ENCODE results near the gene SYNCRIP.

DNA sequence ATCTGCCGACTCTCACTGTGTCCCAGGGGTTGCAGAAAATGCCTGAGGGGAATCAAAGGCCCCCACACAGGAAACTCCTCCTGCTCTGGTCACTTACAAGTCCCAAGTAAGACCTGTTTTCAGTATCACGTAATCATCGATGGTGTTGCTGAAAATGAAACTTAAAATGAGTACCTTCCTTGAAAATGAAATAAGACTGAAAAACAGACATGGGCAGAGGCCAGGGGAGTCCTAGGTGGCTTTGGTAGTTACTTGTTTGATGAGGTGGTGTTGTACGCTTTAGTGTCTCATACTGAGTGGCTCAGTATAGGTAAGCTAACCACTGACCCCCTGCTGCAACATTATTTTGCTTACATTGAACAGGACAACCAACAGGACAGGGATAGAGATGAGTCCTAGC lies 43.0 kb upstream of the SYNCRIP start:
- TF ChIP-seq, protein P1, sequence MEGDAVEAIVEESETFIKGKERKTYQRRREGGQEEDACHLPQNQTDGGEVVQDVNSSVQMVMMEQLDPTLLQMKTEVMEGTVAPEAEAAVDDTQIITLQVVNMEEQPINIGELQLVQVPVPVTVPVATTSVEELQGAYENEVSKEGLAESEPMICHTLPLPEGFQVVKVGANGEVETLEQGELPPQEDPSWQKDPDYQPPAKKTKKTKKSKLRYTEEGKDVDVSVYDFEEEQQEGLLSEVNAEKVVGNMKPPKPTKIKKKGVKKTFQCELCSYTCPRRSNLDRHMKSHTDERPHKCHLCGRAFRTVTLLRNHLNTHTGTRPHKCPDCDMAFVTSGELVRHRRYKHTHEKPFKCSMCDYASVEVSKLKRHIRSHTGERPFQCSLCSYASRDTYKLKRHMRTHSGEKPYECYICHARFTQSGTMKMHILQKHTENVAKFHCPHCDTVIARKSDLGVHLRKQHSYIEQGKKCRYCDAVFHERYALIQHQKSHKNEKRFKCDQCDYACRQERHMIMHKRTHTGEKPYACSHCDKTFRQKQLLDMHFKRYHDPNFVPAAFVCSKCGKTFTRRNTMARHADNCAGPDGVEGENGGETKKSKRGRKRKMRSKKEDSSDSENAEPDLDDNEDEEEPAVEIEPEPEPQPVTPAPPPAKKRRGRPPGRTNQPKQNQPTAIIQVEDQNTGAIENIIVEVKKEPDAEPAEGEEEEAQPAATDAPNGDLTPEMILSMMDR (conservative IDR thresholded peaks at IDR 0.05 in 1 of 2, IDR thresholded peaks at IDR 0.05 in 1 of 2; ENCODE audit: low read depth in 1 of 2, low read length in 2 of 2): no peak
- no peak for TF ChIP-seq EZH2 (IDR thresholded peaks at IDR 0.05; ENCODE audit: low read length, missing control alignments)

All from fibroblast of lung (primary cell).